ENCODE measurements around the gene IQSEC2. TPM values are rescaled to one million over a fixed set of nuclear protein-coding genes. Genes with fewer than 3 reads are reported as not detected.

IQSEC2 gene
- total RNA-seq (10 to 100 TPM; 10.2 to 16.4 (median 12.6) TPM), polyA plus RNA-seq (10 to 100 TPM in 1 of 2 donors, 1 to 10 TPM in 1; 7.7 to 16.1 TPM)
- long read RNA-seq, donor 1, partial matches to known transcripts, result 2 of 6 reads
- long read RNA-seq, donor 1, other reads (novel, unspliced or antisense), result 2 of 6 reads
- long read RNA-seq, donor 2, partial matches to known transcripts, result 0 of 6 reads
- long read RNA-seq, donor 2, other reads (novel, unspliced or antisense), result 3 of 6 reads
- long read RNA-seq, donor 3, partial matches to known transcripts, result 0 of 8 reads
- long read RNA-seq, donor 3, other reads (novel, unspliced or antisense), result 5 of 8 reads

GRCh38 chrX:53281321-53281822, at the start of gene IQSEC2:
Gene IQSEC2 (minus strand): TSS chrX:53281584.
- 3 to 17% (median 5%) methylated on average over 3 to 9 of the region's 9 CpGs for WGBS, 4 donors
- intact Hi-C loops (cut with DNase I), result loop anchor here in 4 of 10 donors (10.0 kb wide), 3 partner anchors 57 to 153 kb away; partner anchors contain the start of genes HSD17B10 (in 2 of the 4), KDM5C (in 2 of the 4), RIBC1 (in 1 of the 4) and SMC1A (in 1 of the 4)
- Histone ChIP-seq H3K36me3 (no peaks in the 10 kb centered on the region), H3K27me3 (peaks cover 0 to 33% (median 0%) of the 10 kb centered on the region in 9 donors), H3K4me1 (peaks cover 0 to 39% (median 12%) of the 10 kb centered on the region in 12 donors), H3K4me3 (peak within 1 kb of the TSS in 11 of 12 donors; percentile 24 to 61 (median 52)), H3K27ac (peak within 1 kb of the TSS in 11 of 12 donors; percentile 53 to 83 (median 75)), H3K9me3 (no peaks in the 10 kb centered on the region)
- ATAC-seq (peak; percentile 73 to 92 (median 90)), DNase-seq (peak; percentile 85 to 89 (median 87))
- peak in 1 of 2 donors; percentile 20 for TF ChIP-seq POLR2A (IDR thresholded peaks at IDR 0.05)
- no peak for TF ChIP-seq CTCF (IDR thresholded peaks at IDR 0.05)

- ATAC-seq (no peak), DNase-seq (no peak)
- no peaks in the 10 kb centered on the region for H3K36me3 ChIP-seq
- no peaks in the 10 kb centered on the region for H3K9me3 ChIP-seq
- TF ChIP-seq CTCF (IDR thresholded peaks at IDR 0.05) (no peak), POLR2A (IDR thresholded peaks at IDR 0.05) (no peak)
- no peak overlapping the region for H3K4me3 ChIP-seq
- H3K27ac ChIP-seq, result no peak overlapping the region
- H3K4me1 ChIP-seq, result no peaks in the 10 kb centered on the region
- intact Hi-C loops (cut with DNase I), result no loop called here
- 80 to 90% (median 84%) methylated on average over 10 of the region's 10 CpGs for WGBS, 4 donors
- peaks cover 0 to 86% (median 0%) of the 10 kb centered on the region in 9 donors for H3K27me3 ChIP-seq
These were observed 48.9 kb upstream of the IQSEC2 start for GRCh38 chrX:53330331-53330730.

- intact Hi-C loops (cut with DNase I), result no loop called here
- TF ChIP-seq POLR2A (IDR thresholded peaks at IDR 0.05) (no peak), CTCF (IDR thresholded peaks at IDR 0.05) (no peak)
- Histone ChIP-seq H3K4me3 (no peak overlapping the region), H3K9me3 (no peaks in the 10 kb centered on the region), H3K36me3 (no peaks in the 10 kb centered on the region), H3K27ac (no peak overlapping the region), H3K4me1 (peaks cover 0 to 13% (median 0%) of the 10 kb centered on the region in 12 donors), H3K27me3 (peaks cover 0 to 92% (median 0%) of the 10 kb centered on the region in 9 donors)
- 89 to 97% (median 93%) methylated on average over 1 of the region's 1 CpG for WGBS, 4 donors
- ATAC-seq, result no peak
- no peak for DNase-seq
These were observed 43.4 kb upstream of the IQSEC2 start for GRCh38 chrX:53324803-53325202.

- H3K36me3 ChIP-seq, result no peaks in the 10 kb centered on the region
- H3K4me3 ChIP-seq, result no peak overlapping the region
- ATAC-seq (no peak), DNase-seq (no peak)
- no peak overlapping the region for H3K27ac ChIP-seq
- no peaks in the 10 kb centered on the region for H3K9me3 ChIP-seq
- H3K27me3 ChIP-seq, result peaks cover 0 to 94% (median 0%) of the 10 kb centered on the region in 9 donors
- WGBS, 4 donors, result 82 to 97% (median 94%) methylated on average over 2 of the region's 2 CpGs
- peaks cover 0 to 18% (median 0%) of the 10 kb centered on the region in 12 donors for H3K4me1 ChIP-seq
- TF ChIP-seq CTCF (IDR thresholded peaks at IDR 0.05) (no peak), POLR2A (IDR thresholded peaks at IDR 0.05) (no peak)
- intact Hi-C loops (cut with DNase I), result no loop called here
These were observed 42.7 kb upstream of the IQSEC2 start for GRCh38 chrX:53324085-53324484.

Measured in heart left ventricle (tissue), 16 donors.